ENCODE results near the gene RFX6.

DNA sequence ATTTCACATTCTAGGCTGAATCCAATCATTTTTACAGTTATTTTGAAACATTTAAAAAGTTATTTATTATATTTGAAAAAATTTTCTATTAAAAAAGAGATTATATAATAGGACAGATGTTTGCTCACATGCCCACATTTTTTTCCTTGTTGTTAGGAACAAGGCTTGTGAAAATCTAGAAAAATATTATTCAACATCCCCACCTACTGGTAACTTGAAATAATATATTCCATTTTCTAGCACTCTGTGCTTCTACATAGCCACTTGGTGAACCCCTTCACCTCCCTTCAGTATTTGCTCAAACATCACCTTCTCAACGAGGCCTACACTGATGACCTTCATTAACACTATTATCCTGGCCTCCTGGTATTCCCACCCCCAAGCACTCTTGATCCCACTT lies 29.8 kb upstream of the RFX6 start:
- TF ChIP-seq, protein P1, sequence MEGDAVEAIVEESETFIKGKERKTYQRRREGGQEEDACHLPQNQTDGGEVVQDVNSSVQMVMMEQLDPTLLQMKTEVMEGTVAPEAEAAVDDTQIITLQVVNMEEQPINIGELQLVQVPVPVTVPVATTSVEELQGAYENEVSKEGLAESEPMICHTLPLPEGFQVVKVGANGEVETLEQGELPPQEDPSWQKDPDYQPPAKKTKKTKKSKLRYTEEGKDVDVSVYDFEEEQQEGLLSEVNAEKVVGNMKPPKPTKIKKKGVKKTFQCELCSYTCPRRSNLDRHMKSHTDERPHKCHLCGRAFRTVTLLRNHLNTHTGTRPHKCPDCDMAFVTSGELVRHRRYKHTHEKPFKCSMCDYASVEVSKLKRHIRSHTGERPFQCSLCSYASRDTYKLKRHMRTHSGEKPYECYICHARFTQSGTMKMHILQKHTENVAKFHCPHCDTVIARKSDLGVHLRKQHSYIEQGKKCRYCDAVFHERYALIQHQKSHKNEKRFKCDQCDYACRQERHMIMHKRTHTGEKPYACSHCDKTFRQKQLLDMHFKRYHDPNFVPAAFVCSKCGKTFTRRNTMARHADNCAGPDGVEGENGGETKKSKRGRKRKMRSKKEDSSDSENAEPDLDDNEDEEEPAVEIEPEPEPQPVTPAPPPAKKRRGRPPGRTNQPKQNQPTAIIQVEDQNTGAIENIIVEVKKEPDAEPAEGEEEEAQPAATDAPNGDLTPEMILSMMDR (IDR thresholded peaks at IDR 0.05; ENCODE audit: insufficient read depth, low read length) = no peak
- no peak for TF ChIP-seq POLR2AphosphoS5 (IDR thresholded peaks at IDR 0.05; ENCODE audit: low read depth)
